ENCODE measurements around the gene DHX35.
A peak's percentile ranks its signal among the peaks of the same experiment; 100 is the strongest.

Gene DHX35

GRCh38 chr20:38920851-38921250 lies 41.3 kb upstream of the DHX35 start:
- no peak for TF ChIP-seq CTCF (IDR thresholded peaks at IDR 0.05; ENCODE audit: extremely low read depth, missing control alignments)
- DNase-seq (ENCODE audit: low spot score), result no peak

- TF ChIP-seq CTCF (IDR thresholded peaks at IDR 0.05; ENCODE audit: extremely low read depth, missing control alignments), result no peak
- DNase-seq (ENCODE audit: low spot score), result no peak
Observed at GRCh38 chr20:38924718-38925117, 37.4 kb upstream of the DHX35 start.

GRCh38 chr20:38926142-38926933 lies 35.8 kb upstream of the DHX35 start, which contains the start of gene FAM83D:
TSS of gene FAM83D (plus strand) at chr20:38926417. CDS start at chr20:38926443, 26 bp downstream.
- peak; percentile 99 for DNase-seq (ENCODE audit: low spot score)
- TF ChIP-seq CTCF (IDR thresholded peaks at IDR 0.05; ENCODE audit: extremely low read depth, missing control alignments), result no peak

- DNase-seq (ENCODE audit: low spot score), result no peak
Observed at GRCh38 chr20:38926934-38927616, 35.1 kb upstream of the DHX35 start.

GRCh38 chr20:38927902-38928578 lies 34.1 kb upstream of the DHX35 start:
- no peak for TF ChIP-seq CTCF (IDR thresholded peaks at IDR 0.05; ENCODE audit: extremely low read depth, missing control alignments)
- DNase-seq (ENCODE audit: low spot score), result no peak

More at GRCh38 chr20:38926934-38927616, 35.1 kb upstream of the DHX35 start:
- TF ChIP-seq CTCF (IDR thresholded peaks at IDR 0.05; ENCODE audit: extremely low read depth, missing control alignments), result no peak

GRCh38 chr20:38930242-38930569 lies 31.9 kb upstream of the DHX35 start:
- no peak for DNase-seq (ENCODE audit: low spot score)
- TF ChIP-seq CTCF (IDR thresholded peaks at IDR 0.05; ENCODE audit: extremely low read depth, missing control alignments), result no peak

GRCh38 chr20:38931984-38932383 lies 30.2 kb upstream of the DHX35 start:
- DNase-seq (ENCODE audit: low spot score), result no peak
- no peak for TF ChIP-seq CTCF (IDR thresholded peaks at IDR 0.05; ENCODE audit: extremely low read depth, missing control alignments)

Data from GM20000 (cell line).